Stimulated activated CD8-positive, alpha-beta memory T cell treated with anti-CD3 and anti-CD28 coated beads, Interleukin-4, amount 100 ng/mL, for 4 hours (primary cell): ENCODE results near the gene TYW1.
"Not testable (repeated sequence)": the region's sequence is repeated elsewhere in the genome, so short reads cannot be mapped to it uniquely, and the experiment has no call there.

ENCODE experiments used
- DNase-seq, 2 donors: peaks; one replicate each; pipeline ENCODE4 v3.0.0-alpha.2; 2020; ENCODE audit warnings: low read depth in 2 of 2, low spot score in 1 of 2

The TYW1 gene

DNA sequence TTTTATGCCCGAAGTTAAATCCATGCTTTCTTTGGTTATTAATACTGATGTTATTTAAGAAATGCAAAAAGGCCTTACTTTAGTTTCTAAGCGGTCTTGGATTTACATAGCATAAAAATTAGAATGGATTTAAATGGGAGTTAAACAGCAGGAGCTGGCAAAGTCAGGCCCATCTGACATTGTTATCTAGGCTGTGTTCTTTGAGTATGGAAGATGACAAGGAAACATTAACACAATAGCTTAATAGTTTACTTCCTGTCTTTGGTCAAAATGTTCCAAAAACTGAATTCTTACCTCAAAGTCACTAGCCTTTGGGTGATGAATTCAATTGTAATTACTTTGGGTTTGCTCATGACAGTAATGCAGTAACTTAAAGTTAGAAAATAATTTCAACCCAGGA lies 123.9 kb downstream of the TYW1 start:
- DNase-seq: not testable (repeated sequence)

DNA sequence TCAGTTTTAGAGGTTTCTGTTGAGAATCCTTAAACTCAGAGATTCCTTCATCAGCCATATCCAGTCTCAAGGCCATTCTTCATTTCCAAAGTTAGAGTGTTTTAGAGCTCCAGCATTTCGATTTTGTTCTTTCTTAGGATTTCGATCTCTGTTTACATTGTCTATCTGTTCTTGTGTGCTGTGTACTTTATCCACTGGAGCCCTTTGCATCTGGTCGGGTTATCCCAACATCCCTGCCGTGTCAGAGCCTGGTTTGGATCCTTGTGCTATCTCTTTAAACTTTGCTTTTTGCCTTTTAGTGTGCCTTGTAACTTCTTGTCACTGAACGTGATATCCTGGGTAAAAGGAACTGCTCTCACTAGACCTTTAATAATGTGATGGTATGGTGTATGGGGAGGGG lies 131.6 kb downstream of the TYW1 start:
- DNase-seq: not testable (repeated sequence)

DNA sequence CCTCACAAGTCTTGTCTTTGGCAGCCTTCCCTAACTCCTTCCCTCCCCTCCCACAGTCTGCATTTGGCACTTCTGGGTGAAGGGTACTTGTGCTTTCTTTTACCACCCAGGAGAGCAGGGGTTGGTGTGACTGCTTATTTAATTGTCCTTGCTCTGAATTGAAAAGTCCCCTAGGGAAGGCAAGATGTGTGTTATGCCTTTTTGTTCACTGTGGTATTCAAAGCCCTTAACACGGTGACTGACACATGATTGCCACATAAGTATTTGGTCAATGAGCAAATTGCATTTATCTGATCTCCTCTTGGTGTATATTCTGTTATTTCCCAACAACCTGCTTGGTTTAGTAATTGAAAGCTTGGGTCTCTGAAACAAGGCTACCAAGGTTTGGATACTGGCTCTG lies 134.1 kb downstream of the TYW1 start:
- not testable (repeated sequence) for DNase-seq

DNA sequence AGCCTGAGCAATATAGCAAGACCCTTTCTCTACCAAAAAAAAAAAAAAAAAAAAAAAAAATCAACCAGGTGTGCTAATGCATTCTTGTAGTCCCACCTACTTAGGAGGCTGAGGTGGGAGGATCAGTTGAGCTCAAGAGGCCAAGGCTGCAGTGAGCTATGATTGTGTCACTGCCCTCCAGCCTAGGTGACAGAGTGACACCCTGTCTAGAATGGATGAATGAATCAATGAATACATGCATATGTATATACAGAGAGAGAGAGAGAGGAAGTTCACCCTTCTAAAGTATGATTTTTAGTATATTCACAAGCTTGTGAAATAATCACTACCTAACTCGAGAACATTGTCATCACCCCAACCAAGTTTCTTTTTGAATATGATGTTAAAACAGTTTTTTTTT lies 138.3 kb downstream of the TYW1 start:
- not testable (repeated sequence) for DNase-seq

DNA sequence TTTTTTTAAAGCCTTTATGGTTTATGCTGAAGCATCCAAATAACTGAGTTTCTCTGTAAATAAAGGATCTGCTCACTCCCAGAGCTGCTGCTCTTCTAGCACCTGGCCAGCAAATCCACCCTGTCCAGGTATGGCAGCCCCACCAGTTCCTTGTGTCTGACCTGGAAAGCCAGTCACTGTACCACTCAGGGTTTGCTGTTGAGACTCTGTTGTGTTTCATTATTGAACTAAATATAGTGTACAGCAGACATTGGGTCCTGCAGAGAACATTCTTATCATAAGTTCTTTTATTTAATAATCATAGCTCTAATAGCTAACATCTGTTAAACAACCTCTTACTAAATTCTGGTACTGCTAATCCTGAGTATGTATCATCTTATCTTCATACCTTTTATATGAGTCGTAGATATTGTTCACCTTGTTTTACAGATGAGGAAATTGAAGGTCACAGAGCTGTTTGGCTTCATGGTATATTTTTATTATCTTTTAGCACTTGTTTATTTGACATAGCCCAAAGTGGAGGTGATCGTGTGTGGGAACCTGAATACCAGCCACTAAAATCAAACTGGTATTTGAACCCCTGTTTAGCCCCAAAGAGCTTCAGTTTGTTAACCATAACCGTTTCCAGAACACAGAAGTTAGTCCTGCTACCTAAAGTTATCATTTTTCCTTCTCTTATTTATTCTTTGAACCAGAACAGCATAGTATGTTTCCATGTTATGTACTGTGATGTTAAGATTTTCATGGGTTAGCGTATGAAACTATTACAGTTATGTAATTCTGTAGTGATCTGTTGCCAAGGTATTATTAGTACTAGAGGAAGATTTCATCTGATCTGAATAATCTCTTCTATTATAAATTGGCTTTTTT lies 139.2 kb downstream of the TYW1 start:
- DNase-seq: not testable (repeated sequence)

DNA sequence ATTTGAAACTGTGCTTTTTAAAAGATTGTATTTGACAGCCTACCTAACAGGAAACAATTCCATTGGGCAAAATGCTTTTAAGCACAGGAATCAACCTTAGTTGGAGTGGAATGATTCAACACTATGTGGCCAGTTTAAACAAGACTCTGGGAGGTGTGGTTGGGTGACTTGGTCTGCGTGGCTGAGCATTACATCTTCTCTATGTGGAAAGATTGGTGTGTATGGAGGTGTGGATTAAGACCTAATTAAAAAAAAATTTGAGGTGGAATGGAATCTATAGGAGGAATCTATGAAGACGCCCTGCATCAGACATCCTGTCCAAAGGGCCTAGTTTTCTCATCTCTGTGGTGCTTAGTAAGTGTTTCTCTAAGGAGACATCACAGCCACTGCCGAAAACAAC lies 140.9 kb downstream of the TYW1 start:
- DNase-seq: not testable (repeated sequence)

DNA sequence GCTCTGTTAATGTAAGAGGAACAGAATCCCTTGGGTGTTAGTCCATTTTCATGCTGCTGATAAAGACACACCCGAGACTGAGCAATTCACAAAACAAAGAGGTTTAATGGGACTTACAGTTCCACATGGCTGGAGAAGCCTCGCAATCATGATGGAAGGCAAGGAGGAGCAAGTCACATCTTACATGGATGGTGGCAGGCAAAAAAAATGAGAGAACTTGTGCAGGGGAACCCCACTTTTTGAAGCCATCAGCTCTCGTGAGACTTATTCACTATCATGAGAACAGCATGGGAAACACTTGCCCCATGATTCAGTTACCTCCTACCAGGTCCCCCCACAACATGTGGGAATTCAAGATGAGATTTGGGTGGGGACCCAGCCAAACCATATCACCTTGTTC lies 143.2 kb downstream of the TYW1 start:
- not testable (repeated sequence) for DNase-seq

DNA sequence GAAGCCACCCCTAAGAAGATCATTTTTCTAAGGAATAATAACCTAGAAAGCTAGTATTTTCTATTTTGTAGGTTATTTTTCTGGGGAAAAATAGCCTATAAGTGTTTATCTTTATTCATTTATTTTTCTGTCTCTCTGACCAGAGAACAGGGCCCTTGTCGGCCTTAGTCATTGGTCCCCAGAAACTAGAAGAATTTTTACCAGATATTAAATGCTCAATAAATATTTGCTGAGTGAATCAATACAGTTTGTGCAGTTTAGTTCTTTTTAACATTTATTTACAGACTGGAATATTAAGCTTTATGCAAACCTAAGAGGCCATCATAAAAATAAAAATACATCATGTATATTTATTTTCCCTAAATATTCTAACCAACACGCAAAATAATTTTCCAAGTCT lies 144.4 kb downstream of the TYW1 start:
- not testable (repeated sequence) for DNase-seq

DNA sequence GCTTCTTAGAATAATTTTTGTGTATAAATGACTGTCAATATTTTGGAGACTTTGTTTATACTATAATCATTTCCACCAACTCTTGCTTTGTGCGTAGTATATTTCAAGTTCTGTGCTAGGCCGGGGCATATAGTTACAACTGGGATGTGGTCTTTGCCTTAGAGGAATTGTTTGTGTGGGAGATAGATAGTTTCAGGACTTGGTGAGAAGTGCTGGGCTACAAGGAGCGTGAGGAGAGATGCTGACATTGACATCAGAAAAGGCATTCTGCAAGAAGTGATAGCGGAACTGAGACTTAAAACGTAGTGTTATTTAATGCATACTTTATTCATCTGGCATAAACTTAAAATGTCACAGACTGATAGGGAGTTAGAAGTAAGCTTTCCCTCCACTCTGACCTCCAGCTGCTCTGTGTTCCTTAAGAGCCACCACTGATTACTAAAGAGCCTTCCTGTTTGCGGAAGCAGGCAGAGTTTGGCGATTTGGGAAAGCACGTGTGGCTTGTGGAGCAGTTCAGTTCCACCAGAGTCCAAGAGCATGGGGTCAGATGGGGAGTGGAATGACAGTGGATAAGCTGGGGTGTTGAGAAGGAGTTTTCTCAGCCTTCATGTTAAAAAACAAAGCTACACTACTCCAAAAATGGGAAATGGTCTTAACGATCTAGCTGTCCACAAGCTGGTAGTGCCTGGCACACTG lies 146.6 kb downstream of the TYW1 start:
- DNase-seq: not testable (repeated sequence)

DNA sequence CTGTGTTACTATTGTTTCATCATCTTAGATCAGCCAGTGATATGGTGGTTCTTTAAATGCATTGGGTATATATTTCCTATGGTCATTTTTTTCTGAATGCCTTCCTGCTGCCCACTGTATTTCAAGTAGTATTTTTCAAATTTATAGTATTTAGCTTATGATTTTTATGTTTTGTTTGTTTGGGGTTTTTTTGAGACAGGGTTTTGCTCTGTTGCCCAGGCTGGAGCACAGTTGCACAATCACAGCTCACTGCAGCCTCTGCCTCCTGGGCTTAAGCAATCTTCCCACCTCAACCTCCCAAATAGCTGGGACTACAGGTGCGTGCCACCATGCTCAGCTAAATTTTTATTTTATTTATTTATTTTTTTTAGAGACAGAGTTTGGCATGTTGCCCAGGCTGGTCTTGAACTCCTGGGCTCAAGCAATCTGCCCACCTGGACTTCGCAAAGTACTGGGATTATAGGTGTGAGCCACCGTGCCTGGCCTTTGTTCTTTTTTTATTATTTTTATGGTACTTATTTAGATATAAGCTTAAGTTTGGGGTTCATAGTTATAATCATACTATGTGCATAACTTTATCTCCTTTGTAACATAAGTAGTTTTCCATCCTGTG lies 149.1 kb downstream of the TYW1 start:
- DNase-seq: not testable (repeated sequence)

DNA sequence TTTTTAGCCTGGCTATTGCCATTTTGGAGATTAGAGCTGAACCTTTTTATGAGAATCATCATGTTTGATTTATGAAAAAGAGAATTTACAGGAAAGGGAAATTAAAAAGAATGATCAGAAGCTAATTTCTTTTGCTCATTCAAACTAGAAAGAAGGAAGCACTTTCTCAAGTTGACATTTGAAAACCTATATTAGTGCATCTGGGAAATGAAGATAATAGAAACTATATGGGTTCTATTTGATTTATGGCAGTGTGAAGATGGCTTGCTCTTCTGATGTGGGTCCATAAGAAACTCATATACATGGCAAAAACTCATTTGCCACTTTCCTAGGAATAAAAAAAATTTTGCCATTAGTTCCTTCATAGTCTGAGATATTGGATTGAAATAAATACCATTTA lies 152.5 kb downstream of the TYW1 start:
- DNase-seq: not testable (repeated sequence)

DNA sequence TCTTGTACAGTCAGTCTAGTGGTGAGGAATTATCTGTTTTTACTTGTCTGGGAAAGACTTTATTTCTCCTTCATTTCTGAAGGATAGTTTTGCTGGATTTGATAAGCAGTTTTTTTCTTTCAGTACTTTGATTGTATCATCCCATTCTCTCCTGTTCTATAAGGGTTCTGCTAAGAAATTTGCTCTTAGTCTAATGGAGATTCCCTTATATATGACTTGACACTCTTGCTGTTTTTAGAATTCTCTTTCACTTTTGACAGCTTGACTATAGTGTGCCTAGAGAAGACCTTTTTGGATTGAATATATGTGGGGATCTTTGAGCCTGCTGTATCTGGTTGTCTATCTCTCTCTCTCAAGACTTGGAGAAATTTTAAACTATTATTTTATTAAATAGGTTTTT lies 157.7 kb downstream of the TYW1 start:
- not testable (repeated sequence) for DNase-seq

DNA sequence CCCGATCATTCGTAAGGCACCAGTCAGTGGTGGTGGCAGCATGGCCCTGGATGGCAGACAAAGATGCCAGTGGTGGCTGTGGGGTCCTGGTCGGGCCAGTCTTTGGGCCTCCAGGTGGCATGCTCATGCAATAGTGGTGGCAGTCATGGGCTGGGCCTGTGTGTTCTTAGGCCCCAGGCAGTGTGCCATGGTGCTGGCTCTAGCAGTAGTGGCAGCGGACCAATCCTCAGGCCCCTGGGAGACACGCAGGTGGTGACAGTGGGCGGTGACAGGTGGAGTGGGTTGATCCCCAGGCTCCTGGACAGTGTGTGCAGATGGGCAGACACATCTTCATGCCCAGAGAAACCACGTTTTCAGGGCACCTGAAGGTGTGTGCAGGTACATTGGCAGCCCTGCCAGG lies 159.4 kb downstream of the TYW1 start:
- DNase-seq: not testable (repeated sequence)

DNA sequence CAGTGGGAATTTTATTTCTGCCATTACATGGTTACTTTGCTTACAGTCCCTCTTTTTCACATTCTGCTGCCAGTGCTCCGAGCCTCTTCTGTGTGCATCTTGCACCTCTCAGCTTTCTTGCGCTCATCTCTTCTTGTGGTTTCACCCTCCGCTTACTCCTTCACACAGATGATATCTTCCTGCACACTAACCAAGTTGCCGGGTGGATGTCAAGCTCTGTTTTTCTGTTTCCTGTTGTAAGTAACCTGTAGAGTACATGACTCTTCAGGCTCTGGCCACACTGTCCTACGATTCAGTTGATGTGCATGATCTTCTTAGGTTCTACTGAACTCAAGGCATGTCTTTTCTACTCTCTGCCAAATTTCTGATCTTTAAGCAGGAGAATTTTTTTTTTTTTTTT lies 166.7 kb downstream of the TYW1 start:
- DNase-seq: not testable (repeated sequence)

DNA sequence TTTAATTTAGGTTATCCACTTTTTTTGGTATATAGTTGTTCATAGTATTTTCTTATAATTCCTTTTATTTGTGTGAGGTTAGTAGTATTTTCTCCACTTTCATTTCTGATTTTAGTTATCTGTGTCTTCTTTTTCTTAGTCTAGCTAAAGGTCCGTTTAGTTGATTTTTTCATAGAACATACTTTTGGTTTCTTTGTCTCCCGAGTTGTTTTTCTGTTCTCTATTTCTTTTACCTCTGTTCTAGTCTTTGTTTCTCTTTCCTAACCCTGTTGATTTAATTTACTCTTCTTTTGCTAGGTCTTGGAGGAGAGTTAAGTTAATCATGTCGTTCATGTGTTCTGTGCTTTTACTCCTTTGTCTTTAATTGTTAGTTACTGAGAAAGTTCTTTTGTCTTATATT lies 174.5 kb downstream of the TYW1 start:
- DNase-seq: not testable (repeated sequence)

DNA sequence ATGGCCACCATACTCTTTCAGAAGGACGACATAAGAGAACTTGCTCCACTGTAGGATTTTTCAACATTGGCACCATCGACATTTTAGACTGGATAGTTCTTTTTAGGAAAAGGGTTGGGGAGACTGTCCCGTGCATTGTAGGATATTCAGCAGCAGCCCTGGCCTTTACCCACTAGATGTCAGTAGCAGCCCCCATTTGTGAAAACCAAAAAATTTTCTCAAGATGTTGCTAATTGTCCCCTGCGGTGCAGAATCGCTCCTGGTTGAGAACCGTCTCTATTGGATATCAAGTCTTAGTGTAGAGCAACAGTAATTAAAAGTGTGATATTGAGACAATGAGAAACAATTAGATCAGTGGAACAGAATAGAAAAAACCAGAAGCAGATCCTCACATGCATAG lies 180.1 kb downstream of the TYW1 start:
- not testable (repeated sequence) for DNase-seq

DNA sequence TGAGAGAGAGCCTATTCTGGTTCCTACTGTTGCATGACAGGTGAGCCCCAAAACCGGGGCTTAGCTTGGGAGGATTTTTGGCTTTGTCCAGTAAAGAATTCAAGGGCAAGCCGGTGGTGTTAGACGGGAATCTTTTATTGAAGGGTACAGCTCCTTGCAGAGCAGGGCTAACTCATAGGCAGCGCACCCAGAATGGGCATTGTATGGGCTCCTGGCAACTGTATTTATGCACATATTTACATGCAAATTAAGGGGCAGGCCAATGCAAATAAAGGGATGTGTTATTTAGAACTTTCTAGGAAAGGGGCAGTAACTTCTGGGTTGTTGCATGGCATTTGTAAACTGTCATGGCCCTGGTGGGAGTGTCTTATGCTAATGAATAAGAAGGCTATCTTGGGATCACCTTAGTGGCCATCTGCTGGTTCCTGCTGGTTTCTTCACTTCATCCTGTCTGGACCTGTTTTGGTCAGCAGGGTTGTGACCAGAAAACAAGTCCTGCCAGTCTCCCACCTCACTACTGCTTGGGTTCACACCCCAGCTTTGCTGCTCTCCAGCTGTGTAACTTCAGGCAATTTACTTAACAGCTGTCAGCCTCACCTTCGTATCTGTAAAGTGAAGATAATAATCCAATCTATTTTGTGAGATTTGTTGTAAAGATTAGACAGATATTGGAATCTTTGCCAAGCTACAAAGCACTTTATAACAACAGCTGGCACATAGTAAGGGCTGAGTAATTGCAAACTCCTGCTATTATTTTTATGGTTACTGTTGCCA lies 182.5 kb downstream of the TYW1 start:
- DNase-seq: not testable (repeated sequence)

DNA sequence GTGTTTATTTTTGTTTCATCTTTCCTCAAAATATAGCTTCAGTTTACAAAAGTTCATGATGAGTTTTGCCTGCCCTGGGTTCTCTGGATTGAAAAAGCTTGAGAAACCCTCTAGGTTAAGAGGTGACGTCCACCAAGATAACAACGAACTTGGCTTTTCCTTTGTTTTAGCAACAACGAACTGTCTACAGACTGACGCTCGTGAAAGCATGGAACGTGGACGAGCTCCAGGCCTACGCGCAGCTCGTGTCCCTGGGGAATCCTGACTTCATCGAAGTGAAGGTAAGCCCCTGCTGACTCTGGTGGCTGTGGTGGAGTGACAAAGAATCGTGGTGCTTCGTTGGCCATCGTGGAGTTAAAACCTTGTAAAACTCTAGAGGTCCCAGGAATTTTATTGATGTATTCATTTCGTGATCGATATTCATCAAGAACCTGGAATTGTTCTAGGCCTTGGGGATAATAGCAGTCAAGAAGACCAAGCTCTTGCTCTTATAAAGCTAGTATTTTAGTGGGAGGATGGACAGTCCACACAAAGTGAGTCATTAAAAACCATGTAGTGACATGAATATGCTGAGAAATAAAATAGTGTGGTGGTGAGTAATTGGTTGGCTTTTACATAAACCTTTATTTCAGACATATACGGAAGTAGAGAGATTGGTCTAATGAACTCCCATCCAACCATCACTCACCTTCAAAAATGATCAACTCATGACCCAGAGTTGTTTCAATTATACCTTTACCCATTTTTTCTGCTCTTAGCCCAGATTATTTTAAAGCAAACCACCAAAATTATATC lies 186.5 kb downstream of the TYW1 start:
- DNase-seq: not testable (repeated sequence)

DNA sequence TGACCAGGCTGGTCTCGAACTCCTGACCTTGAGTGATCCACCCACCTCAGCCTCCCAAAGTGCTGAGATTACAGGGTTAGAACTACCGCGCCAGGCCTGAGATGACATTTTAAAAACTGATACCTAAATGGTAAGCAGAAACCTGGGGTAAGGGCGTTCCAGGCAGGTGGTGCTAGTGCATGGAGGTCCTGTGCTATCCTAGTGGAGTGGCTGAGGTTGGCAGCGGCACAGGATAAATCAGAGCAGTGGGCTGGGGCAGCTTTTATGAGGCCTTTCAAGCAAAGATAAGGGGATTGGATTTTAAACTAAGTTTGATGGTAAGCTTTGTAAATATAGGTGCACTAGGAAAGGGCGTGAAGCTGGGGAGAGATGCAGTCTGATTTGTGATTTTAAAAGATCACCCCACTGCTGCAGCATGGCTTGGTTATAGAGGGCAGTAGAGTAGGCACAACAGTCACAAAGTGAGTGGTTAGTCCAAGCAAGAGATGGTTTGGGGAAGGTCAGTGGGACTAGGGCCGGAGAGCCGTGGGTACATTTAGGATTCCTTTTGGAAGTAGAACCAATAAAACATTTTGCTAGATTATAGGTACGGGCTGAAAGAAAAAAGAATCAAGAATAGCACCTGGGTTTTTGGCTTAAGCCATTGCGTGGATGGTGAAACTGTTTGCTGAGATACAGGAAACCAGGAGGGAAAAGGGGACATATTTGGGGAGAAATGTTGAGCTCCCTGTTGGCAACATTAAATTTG lies 188.5 kb downstream of the TYW1 start:
- DNase-seq: not testable (repeated sequence)
